Bone marrow (tissue), 2 donors: ENCODE measurements around the gene TMED8.
"Not testable (repeated sequence)": the region's sequence is repeated elsewhere in the genome, so short reads cannot be mapped to it uniquely, and the experiment has no call there.

Experiments used
- DNase-seq, 2 donors: peaks; one replicate each; lab custom pipeline; 2025; lab: John Stamatoyannopoulos, UW

TMED8 gene

DNA sequence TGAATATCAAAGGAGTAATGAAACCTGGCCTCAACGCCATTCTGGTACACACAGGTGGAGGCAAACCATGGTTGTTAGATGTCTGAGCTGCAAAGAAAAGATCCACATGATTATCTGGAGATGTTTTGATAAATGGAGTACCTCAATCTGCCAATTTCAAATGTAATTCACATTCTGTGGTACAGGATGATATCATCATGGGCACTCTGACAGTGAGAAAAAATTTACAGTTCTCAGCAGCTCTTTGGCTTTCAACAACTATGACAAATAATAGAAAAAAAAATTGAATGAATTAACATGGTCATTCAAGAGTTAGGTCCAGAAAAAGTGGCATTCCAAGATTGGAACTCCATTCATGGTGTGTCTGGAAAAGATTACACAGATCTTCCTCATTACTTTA is 17.3 kb downstream of the TMED8 start:
- DNase-seq: no peak

DNA sequence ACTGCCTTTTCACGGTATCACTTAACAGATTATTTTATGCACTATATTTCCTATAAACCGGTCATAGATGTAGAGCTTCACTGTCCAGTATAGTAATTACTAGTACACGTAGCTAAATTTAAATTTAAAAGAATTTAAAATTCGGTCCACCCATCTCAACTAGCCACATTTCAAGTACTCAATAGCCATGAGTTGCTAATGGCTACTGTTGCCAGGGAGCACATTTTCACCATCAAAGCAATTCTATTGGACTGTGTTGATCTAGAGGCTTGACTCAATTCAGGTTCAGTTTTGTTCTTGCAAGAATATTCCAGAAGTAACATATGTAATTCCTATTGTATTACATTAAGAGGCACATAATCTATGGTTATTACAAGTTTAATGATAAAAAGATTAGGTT is 20.0 kb downstream of the TMED8 start:
- no peak for DNase-seq

DNA sequence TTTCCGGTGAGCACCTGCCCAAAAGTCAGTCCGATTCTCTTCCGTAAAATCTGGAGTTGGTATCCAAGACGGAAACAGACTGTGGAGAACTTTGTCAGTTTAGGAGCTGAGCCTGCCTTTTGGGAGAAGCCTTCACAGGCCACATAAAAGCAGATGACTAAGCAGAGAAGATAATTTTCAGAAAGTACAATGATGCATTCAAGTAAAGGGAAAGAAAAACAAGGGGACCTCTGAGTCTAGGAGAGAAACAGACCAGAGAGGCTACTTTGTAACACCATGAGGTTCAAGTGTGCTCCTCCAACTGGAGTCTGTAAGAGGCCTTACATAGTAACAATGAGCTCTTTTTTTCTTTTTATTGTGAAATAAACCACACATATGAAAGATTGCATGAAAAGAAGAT is 21.1 kb downstream of the TMED8 start:
- DNase-seq: no peak

DNA sequence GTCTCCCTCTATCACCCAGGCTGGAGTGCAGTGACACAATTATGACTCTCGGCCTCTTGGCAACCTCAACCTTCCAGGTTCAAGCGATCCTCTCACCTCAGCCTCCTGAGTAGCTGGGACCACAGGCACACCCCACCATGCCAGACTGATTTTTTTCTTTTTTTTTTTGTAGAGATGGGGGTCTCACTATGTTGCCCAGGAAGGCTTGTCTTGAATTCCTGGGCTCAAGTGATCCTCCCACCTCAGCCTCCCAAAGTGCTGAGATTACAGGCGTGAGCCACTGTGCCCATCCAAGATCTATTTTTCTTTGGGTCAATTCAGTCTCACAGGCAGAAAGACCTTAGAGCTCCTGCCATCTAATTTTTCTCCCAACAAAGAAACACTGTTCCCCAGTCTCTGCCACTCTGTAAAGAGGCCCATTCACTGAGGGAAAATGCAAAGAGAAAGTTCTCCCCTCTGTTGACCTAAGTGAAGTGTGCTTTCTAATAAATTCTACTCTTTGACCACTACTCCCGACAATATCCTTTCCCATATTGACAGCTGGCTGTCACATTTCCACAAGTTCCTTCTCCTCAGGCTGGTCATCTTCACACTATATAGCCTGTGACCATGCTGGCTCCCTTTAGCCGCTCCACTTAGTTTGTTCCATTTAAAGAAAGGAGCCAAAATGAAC is 23.3 kb downstream of the TMED8 start:
- no peak for DNase-seq

DNA sequence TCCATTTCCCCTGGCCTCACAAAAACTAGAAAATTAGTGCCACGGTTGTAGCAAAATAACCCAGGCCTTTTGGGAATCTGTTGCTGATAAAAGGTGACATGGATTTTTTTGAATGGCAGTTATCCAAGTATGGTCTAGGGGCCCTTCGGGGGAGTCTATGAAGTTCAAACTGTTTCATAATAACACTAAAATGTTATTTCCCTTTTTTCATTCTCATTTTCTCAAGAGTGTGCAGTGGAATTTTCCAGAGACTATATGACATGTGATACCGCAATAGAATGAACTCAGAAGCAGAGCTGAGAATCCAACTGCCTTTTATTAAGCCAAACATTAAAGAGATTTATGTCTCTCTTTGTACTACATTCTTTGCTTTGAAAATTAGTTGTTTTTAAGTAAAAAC is 29.1 kb downstream of the TMED8 start:
- peak in 1 of 2 donors; percentile 59 for DNase-seq

DNA sequence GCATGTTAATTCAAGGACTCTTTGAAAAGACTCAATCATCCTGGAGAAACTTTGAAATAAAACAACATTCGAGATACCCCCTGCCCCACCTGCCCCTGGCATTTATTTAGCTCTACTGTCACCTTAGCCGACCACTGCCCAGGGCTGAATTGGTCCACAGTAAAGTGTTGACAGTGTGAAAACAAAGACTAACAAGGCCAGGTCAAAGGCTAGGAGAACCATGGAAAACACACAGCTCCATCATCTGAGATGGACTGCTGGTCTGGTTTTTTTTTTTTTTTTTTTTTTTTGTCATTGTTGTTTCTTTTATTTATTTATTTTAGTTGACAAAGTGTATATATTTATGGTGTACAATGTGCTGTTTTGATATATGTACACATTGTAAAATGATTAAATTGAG is 30.4 kb downstream of the TMED8 start:
- no peak for DNase-seq

DNA sequence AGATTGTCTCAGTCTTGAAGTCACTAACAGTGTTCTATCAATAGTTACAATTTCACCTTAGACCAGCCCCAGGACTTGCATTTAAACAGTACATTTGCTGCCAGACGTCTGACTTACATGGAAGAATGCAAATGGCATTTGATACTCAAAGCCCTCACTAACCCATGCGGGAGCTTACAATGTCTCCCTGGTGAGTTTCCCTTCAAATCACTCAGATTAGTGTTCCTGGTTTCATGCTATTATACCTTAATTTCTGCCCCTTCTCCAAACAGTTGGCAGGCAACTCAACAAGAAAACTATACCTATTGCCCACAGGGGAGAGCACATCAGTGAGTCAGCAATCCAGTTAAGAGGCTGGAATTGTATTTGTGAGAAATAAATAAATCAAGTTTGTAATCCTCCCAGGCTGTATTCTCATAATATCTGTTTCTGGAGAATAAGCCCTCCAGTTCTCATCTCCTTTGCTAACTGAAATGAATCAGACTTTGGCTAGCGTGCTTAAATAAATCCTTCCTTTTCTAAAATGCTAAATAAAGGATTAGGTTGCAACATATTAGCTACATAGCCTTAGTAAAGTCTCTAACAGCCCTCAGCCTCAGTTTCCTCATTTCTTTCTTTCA is 32.4 kb downstream of the TMED8 start:
- DNase-seq: no peak

DNA sequence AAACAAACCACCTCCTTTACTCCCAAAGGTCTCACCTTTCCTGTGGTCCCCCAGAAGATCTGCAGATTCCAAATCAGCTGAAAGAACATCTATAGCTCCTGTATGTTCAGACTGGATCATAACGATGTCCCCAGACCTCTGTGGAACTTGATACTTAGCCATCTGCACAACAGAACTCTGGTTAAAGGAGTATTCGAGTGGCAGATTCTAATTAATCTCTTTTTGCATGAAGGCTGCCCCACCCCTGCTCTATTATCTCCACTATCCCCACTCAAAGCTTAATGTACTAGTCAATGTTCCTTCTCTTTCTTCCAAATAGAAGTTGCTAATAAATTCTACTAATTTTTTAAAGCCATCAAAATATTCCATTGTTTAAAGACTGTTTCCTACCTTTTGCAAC is 33.2 kb downstream of the TMED8 start:
- no peak for DNase-seq

DNA sequence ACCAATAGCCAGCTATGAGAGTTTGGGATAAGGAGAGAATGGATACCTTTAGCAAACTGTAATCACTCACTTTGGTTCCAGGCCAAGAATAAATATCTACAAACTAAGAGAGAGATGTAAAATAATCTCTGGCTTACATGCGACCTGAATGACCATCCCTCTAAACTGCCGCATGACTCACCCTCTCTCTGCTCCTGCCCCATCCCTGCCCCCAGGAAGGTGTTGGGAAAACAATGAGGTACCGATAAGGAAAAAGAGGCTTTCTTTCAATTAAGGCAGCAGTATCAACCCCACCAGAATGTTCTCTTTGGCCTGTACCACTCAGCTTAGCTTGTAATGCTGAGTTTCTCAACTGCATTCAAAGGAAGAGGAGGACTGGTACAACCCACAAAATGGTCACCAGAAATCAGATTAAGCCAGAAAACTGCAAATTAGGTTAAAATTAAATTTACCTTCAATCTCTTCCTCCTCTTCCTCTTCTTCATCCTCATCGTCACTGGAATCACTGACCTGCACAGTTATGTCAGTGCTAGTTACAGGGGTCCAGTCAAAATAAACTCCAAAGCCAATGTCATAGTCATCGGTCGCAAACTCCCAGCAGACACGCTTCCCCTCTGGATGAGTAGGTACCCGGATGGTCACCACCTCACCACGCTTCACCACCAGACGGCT is 34.0 kb downstream of the TMED8 start:
- no peak for DNase-seq

DNA sequence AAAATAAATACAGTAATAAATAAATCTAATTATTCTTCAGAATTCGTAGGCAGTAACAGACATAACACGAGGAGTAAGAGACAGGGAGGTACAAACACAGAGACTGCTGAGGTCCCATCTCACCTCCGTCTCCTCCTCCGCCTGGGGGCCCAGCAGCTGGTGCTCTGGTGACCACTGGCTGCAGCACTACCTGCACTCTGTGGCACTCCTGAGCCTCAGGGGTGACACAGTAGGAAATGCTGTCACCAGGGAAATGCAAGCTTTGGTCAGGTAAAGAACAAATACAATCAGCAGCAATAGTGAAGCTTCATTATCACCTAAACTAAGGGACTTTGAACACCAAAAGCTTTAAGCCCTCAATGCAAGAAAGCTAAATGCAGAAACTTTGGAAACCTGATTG is 36.5 kb downstream of the TMED8 start:
- DNase-seq: no peak

DNA sequence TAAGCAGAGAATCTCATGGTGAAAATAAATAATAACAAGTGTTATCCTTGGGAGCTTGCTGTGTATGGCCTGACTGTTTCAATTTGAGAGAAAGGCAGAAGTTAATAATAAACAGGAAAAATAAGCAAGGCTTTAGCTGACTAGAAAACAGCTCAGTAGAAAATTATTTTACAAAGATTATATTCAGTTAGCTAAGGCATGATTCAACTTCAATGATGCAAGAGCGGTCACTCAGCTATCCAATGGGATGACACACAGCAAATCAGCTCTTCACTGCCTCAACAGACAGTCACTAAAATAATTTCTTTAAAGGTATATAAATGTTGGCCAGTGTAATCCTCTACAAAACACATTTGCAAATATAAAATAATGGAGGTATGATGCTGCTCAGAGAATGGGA is 37.5 kb downstream of the TMED8 start:
- DNase-seq: no peak

DNA sequence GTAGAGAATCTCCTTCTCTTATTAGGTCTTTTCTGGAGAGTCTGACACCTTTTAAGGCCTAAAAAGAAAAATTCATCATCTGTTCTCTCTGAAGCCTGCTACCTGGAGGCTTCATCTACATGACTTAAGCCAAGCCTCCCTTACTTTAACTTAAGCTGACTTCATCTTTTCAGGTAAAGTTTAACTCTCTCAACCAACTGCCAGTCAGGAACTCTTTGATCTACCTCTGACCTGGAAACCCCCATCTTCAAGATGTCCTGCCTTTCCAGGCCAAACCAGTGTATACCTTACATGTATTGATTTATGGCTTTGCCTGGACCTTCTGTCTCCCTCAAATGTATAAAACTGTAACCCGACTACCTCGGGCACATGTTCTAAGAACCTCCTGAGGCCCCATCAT is 38.6 kb downstream of the TMED8 start:
- no peak for DNase-seq

DNA sequence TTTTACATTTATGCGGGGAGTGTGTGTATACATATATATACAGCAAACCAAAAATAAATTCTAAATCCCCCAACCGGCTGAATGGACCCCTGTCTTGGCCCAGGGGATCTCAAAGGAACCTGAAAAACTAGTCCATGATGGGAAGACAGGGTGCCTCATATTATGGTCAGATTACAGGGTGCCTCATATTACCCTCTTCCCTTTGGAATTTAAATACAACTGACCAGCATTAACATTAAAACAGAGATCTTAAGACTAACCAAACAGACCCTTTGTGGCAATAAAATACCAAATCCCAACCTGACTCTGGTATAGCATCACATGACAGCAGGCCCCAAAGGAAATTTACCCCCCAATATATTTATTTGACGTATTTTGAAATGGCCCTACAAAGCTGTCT is 39.0 kb downstream of the TMED8 start:
- no peak for DNase-seq

DNA sequence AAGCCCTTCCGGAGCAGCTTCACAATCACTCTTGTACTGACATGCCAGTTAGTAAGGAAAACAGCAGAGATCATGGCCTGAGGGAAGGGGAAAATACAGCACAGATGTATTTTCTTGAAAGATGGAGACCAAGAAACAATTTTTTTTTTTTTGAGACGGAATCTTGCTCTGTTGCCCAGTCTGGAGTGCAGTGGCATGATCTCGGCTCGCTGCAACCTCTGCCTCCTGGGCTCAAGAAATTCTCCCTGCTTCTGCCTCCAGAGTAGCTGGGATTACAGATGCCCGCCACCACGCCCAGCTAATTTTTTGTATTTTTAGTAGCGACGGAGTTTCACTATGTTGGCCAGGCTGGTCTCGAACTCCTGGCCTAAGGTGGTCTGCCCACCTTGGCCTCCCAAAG is 39.6 kb downstream of the TMED8 start:
- not testable (repeated sequence) for DNase-seq

DNA sequence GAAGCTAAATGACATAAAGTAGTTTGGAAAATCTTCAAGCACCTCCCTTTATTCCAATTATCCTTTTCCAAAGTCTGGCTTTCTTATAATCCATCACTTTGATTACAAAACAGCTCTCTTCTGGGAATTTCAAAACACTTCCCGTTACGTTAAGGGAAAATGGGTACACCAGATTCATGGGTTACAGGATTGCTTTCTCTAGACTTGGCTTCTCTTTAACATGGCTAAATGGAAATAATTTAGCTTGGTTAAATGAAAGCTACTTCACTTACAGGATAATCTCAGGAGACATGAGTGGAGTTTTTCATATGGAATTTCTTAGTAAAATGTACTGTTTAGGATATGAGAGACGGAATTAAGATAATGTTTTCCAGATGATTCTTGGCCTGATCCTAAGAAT is 41.3 kb downstream of the TMED8 start:
- DNase-seq: no peak

DNA sequence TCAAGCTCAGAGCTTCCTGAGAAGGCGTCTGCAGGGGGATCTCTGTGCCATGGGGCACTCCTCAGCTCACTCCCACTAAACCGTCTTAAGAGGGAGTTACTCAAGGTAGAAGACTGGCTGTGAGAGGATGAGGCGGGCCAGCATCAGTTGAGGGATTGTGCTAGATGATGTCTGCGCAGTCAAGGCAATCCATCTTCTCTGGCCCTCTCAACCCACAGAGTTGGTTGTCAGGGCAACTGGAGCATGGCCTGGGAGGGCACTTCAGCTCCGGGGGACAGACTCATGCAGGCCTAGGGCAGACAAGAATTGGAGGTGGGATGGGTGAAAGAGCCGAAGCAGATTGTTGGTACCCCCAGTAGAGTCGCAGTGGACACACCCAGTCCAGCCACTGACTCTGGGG is 47.0 kb downstream of the TMED8 start:
- no peak for DNase-seq

DNA sequence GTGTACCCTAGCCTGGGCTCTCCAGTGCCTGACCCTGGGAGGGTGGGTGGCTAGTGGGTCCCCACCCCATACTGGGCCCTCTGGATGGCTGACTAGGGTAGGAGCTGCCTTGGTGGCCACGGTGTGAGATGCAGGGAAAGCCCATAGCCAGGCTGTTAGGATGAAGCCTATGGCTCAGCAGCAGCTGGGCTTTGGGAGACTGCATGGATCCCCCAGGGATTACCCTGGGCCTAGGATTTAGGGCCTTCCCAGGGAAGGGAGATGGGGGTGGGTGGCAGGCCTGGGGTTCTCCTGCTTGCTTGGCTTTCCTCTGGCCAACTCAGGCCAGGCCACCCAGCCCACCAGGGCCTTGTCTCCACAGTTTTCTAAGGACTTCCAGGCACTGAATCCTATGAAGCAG is 49.8 kb downstream of the TMED8 start:
- DNase-seq: no peak

DNA sequence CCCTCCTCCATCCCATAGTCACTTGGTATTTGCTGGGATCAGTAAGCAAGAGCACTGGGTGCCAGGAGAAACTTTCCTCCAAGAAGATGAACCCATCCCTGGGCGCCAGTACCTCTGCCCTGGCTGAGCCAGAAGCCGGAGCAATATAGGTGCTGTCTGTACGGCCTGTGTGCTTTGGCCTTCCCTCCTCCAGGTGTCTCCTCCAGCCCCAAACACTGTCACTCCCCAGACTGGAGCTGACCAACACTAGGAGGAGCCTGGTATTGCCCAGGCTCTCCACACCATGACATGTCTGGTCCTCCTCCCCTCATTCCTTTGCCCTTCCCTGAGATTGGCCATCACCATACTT is 51.2 kb downstream of the TMED8 start:
- no peak for DNase-seq

DNA sequence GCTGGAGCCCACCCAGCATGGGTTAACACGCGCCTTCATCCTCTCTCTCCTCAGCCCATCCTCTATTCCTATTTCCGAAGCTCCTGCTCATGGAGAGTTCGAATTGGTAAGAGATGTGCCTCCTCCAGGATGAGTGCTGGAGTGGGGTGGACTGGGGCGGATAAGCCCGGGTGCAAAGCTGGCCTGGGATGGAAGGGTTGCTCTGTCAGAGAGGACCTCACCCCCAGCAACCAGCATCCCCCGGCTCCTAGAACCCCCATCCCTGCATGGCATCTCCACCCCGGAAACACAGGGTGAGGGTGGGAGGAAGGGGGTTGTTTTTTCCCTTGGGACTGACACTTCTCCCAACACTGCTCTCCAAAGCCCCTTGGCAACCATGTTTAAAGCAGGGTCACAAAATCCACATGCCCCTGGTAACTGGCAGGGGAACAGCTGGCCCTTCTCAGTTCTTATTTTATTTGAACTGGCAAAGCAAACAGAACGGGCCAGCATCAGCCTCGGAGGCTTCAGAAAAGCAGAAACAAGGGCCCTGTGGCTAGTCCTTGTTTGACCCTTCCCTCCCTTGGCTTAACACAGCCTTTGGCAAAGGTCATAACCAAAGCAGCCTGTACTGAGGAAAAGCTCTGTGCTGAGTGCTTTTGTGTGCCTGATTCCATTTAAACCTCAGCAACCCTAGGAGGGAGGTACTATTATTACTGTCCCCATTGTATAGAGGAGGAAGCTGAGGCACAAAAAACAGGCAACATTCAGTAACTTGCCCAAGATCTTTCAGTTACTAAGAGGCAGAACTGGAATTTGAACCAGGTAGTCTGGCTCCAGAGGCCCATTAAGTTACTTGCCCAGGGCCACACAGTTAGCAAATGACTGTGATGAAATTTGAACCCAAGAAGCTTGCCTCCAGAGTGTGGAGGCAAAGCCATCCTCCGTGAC is 51.8 kb downstream of the TMED8 start:
- DNase-seq: no peak

DNA sequence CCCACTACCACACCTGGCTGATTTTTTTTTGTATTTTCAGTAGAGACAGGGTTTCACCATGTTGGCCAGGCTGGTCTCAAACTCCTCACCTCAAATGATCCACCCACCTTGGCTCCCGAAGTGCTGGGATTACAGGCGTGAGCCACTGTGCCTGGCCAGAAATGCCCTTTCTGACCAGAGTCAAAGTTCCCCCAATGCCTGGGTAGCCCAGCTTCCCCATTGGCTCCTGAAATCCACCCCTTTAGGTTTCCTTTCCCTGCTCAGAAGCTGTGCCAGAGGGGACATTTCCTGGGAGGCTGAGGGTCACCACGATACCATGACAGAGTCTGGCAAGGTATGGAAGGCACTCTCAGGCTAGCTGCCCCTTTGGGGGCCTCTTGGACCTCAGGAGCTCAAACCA is 52.6 kb downstream of the TMED8 start:
- no peak for DNase-seq

DNA sequence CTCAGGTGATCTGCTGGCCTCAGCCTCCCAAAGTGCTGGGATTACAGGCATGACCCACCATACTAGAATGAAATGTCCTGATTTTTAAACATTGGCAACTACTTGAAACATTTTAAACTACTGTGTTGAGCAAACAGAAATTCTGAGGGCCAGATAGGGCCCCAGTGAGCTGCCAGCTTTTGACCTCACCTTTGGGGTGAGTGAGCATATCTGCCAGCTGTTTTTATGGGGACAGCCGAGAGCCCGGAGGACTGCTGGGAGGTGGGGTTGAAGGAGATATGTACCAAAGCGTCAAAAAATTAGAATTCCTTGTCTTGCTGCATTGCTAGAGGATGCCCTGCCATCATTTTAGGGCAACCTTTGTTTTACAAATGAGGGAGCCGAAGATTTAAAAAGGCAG is 53.3 kb downstream of the TMED8 start:
- DNase-seq: no peak

DNA sequence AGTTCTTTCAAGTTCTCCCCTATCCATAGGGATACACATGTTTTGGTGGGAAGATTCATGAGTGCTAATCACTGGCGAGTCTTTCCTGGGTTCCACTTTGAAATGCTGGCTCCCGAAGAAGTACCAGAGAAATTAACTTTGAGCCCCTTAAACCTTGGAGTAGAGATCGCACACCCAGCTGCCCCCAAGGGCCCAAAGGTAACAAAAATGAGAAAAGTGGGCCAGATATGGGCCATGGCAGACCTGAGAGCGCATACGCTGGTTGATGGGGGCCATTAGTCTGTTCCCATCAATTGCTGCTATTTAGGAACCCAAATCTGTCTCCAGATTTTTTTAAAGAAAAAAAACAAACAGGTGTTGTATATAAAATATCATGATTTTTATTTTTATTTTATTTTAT is 53.9 kb downstream of the TMED8 start:
- DNase-seq: no peak
